Measurements from ENCODE around the gene ITGAD. TPM values are rescaled to one million over a fixed set of nuclear protein-coding genes. Genes with fewer than 3 reads are reported as not detected.

Gene ITGAD
- polyA plus RNA-seq, 1 of the 3 experiments (the other 2 are of a cell fraction) = not detected

DNA sequence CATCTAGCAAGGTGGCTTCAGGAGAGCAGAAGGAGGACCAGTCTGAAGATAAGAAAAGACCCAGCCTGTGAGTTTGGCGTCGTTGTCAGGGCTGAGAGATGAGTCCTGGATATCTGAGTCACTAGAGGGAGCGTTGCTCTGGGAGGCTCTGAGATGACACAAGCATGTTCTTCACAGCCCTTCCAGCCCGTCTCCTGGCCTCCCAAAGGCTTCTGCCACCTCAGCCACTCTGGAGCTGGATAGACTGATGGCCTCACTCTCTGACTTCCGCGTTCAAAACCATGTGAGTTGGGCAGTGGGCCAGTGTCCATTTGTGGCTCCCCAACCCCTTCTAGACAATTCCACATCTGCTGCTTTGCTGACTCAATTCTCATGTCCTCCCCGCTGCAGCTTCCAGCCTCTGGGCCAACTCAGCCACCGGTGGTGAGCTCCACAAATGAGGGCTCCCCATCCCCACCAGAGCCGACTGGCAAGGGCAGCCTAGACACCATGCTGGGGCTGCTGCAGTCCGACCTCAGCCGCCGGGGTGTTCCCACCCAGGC is 81.1 kb downstream of the ITGAD start:
- DNase-seq = no peak
- H3K4me3 ChIP-seq (ENCODE audit: low read depth in 2 of 2, low read length in 1 of 2) = no peak overlapping the region
- POLR2A ChIA-PET = no interaction called here
- H3K9me2 ChIP-seq = no peaks in the 10 kb centered on the region
- TF ChIP-seq FOXJ3 (CRISPR knock-in tag; IDR thresholded peaks at IDR 0.05) (no peak), TEAD4 (IDR thresholded peaks at IDR 0.05; ENCODE audit: borderline replicate concordance, insufficient read depth) (no peak), SIN3A (IDR thresholded peaks at IDR 0.05; ENCODE audit: borderline replicate concordance, low read depth, low read length) (no peak), RFX5 (IDR thresholded peaks at IDR 0.05; ENCODE audit: low read length) (no peak), RAD21 (IDR thresholded peaks at IDR 0.05; ENCODE audit: low read length) (no peak), RXRA (IDR thresholded peaks at IDR 0.05; ENCODE audit: borderline replicate concordance, low read depth) (no peak), EP300 (IDR thresholded peaks at IDR 0.05; ENCODE audit: borderline replicate concordance in 1 of 2, low read depth in 1 of 2, low read length in 1 of 2) (no peak), MXI1 (IDR thresholded peaks at IDR 0.05; ENCODE audit: low read depth, low read length) (no peak)
- H3K27me3 ChIP-seq (ENCODE audit: insufficient read depth) = no peaks in the 10 kb centered on the region
- H3K9me3 ChIP-seq = no peaks in the 10 kb centered on the region
- H3K9ac ChIP-seq = no peak overlapping the region
- peaks cover 30% of the 10 kb centered on the region for H3F3A ChIP-seq (replicated peaks; ENCODE audit: insufficient read depth)
- no peak overlapping the region for H3K27ac ChIP-seq (ENCODE audit: low read depth in 2 of 2, low read length in 1 of 2)
- CTCF ChIA-PET = interaction anchor here (1.1 to 2.5 kb wide), 2 partner anchors 14 to 16 kb away, joined by 4 to 14 read pairs; no protein-coding TSS in a partner anchor
- H3K4me1 ChIP-seq (ENCODE audit: control insufficient read depth in 1 of 2, insufficient read depth in 2 of 2, low read depth in 1 of 2, low read length in 1 of 2) = peaks cover 0 to 12% of the 10 kb centered on the region in 2 experiments; a peak in 1 of 4 replicates
- no peak overlapping the region for H3K4me2 ChIP-seq
- peaks cover 27 to 35% of the 10 kb centered on the region in 2 experiments for H3K36me3 ChIP-seq (replicated peaks in 1 of 2; ENCODE audit: control insufficient read depth in 1 of 2, insufficient read depth in 2 of 2, low read length in 1 of 2)
- peaks cover 45% of the 10 kb centered on the region for H3K79me2 ChIP-seq (ENCODE audit: insufficient read depth)
- WGBS (ENCODE audit: low lambda C conversion rate) = 94% methylated on average over 11 of the region's 12 CpGs
- no peak overlapping the region for H2AFZ ChIP-seq (ENCODE audit: low read depth)
- H4K20me1 ChIP-seq (ENCODE audit: insufficient read depth) = peaks cover 29% of the 10 kb centered on the region

DNA sequence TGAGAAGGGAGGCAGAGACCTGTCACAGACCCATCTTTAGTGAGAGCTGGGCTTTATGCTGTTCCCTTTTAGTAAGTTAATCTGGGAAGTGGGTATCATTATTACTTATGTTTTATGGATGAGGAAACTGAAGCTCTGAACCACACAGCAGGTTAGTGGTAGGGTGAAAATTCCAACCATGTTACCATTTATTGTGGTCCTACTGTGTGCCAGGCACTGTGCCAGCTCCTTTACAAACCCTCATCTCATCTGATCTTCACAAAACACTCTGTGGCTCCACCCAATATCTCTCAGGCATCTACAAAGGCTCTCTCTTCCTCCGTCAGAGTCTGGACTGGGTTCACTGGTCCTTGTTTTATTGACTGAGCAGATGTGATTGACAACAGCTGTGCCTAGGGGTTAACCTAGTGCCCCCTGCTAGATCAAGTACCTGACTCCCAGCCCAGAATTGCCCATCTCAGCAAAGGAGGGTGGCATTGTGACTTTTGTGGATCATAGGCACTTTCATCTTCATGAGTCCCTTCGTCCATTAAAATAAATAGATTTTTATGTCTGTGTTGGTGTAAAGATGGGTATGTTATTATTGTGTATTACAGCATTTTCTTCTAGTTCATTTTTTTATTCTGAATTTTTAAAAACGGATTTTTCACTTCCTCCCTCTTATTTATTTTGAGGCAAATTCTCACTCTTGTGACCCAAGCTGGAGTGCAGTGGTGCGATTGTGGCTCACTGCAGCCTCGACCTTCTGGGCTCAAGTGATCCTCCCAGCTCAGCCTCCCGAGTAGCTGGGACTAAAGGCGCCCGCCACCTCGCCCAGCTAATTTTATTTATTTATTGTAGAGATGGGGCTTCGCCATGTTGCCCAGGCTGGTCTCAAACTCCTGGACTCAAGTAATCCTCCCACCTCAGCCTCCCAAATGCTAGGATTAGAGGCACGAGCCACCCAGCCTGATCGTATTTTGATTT is 81.9 kb downstream of the ITGAD start:
- Histone ChIP-seq H3K4me1 (ENCODE audit: control insufficient read depth in 1 of 2, insufficient read depth in 2 of 2, low read depth in 1 of 2, low read length in 1 of 2) (peaks cover 0 to 12% of the 10 kb centered on the region in 2 experiments; a peak in 1 of 4 replicates), H3K9me3 (no peaks in the 10 kb centered on the region), H3K27me3 (ENCODE audit: insufficient read depth) (no peaks in the 10 kb centered on the region), H3K9me2 (no peaks in the 10 kb centered on the region), H3K79me2 (ENCODE audit: insufficient read depth) (peaks cover 45% of the 10 kb centered on the region), H2AFZ (ENCODE audit: low read depth) (no peak overlapping the region), H4K20me1 (ENCODE audit: insufficient read depth) (peaks cover 29% of the 10 kb centered on the region), H3K27ac (ENCODE audit: low read depth in 2 of 2, low read length in 1 of 2) (no peak overlapping the region), H3K4me3 (ENCODE audit: low read depth in 2 of 2, low read length in 1 of 2) (no peak overlapping the region), H3K9ac (no peak overlapping the region), H3K4me2 (no peak overlapping the region), H3K36me3 (replicated peaks in 1 of 2; ENCODE audit: control insufficient read depth in 1 of 2, insufficient read depth in 2 of 2, low read length in 1 of 2) (peaks cover 27 to 35% of the 10 kb centered on the region in 2 experiments), H3F3A (replicated peaks; ENCODE audit: insufficient read depth) (peaks cover 30% of the 10 kb centered on the region)
- no peak for DNase-seq
- ChIA-PET CTCF (interaction anchor here (0.8 to 2.5 kb wide), 3 partner anchors 15 to 358 kb away, joined by 3 to 14 read pairs (median 4); no protein-coding TSS in a partner anchor), POLR2A (no interaction called here)
- WGBS (ENCODE audit: low lambda C conversion rate) = 92% methylated on average over 12 of the region's 12 CpGs
- TF ChIP-seq ELF1 (IDR thresholded peaks at IDR 0.05) (no peak), TEAD4 (IDR thresholded peaks at IDR 0.05; ENCODE audit: borderline replicate concordance, insufficient read depth) (no peak), RCOR1 (IDR thresholded peaks at IDR 0.05; ENCODE audit: low read length) (no peak), YY1 (IDR thresholded peaks at IDR 0.05; ENCODE audit: low read depth) (no peak), SMC3 (IDR thresholded peaks at IDR 0.05; ENCODE audit: low read depth, low read length) (no peak), MXI1 (IDR thresholded peaks at IDR 0.05; ENCODE audit: low read depth, low read length) (no peak), FOXJ3 (CRISPR knock-in tag; IDR thresholded peaks at IDR 0.05) (no peak), FOXM1 (IDR thresholded peaks at IDR 0.05; ENCODE audit: low read depth) (no peak), RXRA (IDR thresholded peaks at IDR 0.05; ENCODE audit: borderline replicate concordance, low read depth) (no peak), NRF1 (IDR thresholded peaks at IDR 0.05; ENCODE audit: low read depth, low read length) (no peak), EP300 (IDR thresholded peaks at IDR 0.05; ENCODE audit: borderline replicate concordance in 1 of 2, low read depth in 1 of 2, low read length in 1 of 2) (no peak), FOSL2 (IDR thresholded peaks at IDR 0.05; ENCODE audit: borderline replicate concordance, low read depth) (no peak)
- TF ChIP-seq, protein P1, sequence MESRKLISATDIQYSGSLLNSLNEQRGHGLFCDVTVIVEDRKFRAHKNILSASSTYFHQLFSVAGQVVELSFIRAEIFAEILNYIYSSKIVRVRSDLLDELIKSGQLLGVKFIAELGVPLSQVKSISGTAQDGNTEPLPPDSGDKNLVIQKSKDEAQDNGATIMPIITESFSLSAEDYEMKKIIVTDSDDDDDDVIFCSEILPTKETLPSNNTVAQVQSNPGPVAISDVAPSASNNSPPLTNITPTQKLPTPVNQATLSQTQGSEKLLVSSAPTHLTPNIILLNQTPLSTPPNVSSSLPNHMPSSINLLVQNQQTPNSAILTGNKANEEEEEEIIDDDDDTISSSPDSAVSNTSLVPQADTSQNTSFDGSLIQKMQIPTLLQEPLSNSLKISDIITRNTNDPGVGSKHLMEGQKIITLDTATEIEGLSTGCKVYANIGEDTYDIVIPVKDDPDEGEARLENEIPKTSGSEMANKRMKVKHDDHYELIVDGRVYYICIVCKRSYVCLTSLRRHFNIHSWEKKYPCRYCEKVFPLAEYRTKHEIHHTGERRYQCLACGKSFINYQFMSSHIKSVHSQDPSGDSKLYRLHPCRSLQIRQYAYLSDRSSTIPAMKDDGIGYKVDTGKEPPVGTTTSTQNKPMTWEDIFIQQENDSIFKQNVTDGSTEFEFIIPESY (IDR thresholded peaks at IDR 0.05; ENCODE audit: borderline replicate concordance, low read depth) = no peak
- TF ChIP-seq, protein P2, sequence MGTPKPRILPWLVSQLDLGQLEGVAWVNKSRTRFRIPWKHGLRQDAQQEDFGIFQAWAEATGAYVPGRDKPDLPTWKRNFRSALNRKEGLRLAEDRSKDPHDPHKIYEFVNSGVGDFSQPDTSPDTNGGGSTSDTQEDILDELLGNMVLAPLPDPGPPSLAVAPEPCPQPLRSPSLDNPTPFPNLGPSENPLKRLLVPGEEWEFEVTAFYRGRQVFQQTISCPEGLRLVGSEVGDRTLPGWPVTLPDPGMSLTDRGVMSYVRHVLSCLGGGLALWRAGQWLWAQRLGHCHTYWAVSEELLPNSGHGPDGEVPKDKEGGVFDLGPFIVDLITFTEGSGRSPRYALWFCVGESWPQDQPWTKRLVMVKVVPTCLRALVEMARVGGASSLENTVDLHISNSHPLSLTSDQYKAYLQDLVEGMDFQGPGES (IDR thresholded peaks at IDR 0.05; ENCODE audit: low read depth, low read length) = no peak
- TF ChIP-seq, protein P3, sequence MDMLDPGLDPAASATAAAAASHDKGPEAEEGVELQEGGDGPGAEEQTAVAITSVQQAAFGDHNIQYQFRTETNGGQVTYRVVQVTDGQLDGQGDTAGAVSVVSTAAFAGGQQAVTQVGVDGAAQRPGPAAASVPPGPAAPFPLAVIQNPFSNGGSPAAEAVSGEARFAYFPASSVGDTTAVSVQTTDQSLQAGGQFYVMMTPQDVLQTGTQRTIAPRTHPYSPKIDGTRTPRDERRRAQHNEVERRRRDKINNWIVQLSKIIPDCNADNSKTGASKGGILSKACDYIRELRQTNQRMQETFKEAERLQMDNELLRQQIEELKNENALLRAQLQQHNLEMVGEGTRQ (IDR thresholded peaks at IDR 0.05; ENCODE audit: borderline replicate concordance, low read depth, low read length) = no peak
- TF ChIP-seq, protein P4, sequence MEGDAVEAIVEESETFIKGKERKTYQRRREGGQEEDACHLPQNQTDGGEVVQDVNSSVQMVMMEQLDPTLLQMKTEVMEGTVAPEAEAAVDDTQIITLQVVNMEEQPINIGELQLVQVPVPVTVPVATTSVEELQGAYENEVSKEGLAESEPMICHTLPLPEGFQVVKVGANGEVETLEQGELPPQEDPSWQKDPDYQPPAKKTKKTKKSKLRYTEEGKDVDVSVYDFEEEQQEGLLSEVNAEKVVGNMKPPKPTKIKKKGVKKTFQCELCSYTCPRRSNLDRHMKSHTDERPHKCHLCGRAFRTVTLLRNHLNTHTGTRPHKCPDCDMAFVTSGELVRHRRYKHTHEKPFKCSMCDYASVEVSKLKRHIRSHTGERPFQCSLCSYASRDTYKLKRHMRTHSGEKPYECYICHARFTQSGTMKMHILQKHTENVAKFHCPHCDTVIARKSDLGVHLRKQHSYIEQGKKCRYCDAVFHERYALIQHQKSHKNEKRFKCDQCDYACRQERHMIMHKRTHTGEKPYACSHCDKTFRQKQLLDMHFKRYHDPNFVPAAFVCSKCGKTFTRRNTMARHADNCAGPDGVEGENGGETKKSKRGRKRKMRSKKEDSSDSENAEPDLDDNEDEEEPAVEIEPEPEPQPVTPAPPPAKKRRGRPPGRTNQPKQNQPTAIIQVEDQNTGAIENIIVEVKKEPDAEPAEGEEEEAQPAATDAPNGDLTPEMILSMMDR (IDR thresholded peaks at IDR 0.05) = no peak

All from SK-N-SH (cell line).